Effector CD8-positive, alpha-beta T cell (primary cell): ENCODE data around the gene CRIP2.

Experiments used
- DNase-seq: peaks from one replicate; lab custom pipeline; 2025; lab: John Stamatoyannopoulos, UW

CRIP2 gene

DNA sequence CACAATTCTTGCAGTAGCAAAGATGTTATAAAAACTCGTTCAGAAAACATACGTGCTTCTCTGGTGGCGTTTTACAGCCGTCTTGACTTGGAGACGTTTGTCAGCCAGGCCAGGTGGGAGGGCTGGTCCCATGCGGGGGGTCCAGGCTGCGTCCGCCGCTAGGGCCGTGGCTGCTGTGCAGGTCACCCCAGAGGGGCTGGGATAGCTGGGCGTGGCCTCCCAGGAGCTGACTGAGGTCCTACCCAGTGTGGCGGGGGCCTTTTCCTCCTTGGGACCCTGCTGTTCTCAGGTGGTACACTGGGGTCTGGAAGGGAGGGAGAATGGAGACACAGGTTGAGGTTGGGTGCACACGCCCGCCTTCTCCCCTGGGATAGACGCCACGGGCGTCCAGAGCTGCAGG is 29.8 kb upstream of the CRIP2 start:
- DNase-seq = no peak

- DNase-seq = no peak
These were observed 29.3 kb upstream of the CRIP2 start for GRCh38 chr14:105445290-105445689.

GRCh38 chr14:105445901-105446845 is 28.4 kb upstream of the CRIP2 start:
- DNase-seq = no peak

- no peak for DNase-seq
These were observed 27.6 kb upstream of the CRIP2 start for GRCh38 chr14:105446971-105447370.

DNA sequence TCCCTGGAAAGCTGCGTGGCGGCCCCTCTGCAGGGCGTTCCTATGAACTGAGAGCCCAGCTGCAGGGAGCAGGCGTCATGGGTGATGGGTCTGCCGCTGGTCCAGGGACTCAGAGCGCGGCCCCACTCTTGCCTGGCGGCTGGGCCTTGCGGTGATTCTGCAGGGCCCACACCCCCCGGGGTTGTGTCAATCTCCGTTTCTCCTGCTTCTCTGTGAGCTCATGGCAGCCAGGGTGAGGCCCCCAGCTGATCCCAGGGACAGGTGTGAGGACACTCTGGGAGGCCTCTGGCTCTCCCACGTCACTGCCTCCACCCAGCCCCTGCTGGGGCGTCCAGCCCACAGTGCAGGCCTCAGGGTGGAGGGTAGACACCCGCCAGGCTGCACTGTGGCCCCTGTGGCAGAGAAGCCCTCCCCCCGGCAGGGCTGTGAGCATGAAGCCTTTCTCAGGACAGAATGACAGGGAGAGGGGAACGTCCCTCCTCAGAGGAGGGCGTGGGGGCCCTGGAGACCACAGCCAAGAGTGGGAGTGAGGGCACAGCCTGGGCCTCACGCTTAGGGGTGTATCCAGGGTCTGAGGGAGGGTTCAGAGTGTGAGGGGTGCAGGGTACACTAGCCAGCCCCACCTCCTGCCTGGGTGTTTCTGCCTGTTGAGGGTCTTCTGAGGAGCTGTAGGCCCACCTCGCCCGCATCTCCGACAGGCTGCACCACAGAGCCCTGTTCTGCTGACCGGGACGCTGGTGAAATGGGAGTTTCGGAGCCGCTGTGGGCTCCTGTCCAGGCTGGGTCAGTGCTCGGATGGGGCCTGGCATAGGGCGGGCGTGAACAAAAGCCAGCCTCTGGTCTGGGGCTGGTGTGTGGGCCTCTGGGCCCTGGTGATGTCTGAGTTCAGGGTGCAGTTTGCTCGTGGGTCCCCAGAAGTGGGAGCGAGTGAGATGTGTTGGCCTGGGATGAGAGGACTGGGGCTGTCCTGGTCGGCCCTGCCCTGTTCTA is 26.7 kb upstream of the CRIP2 start:
- no peak for DNase-seq

GRCh38 chr14:105448706-105449111 is 25.9 kb upstream of the CRIP2 start:
- peak; percentile 49 for DNase-seq

DNA sequence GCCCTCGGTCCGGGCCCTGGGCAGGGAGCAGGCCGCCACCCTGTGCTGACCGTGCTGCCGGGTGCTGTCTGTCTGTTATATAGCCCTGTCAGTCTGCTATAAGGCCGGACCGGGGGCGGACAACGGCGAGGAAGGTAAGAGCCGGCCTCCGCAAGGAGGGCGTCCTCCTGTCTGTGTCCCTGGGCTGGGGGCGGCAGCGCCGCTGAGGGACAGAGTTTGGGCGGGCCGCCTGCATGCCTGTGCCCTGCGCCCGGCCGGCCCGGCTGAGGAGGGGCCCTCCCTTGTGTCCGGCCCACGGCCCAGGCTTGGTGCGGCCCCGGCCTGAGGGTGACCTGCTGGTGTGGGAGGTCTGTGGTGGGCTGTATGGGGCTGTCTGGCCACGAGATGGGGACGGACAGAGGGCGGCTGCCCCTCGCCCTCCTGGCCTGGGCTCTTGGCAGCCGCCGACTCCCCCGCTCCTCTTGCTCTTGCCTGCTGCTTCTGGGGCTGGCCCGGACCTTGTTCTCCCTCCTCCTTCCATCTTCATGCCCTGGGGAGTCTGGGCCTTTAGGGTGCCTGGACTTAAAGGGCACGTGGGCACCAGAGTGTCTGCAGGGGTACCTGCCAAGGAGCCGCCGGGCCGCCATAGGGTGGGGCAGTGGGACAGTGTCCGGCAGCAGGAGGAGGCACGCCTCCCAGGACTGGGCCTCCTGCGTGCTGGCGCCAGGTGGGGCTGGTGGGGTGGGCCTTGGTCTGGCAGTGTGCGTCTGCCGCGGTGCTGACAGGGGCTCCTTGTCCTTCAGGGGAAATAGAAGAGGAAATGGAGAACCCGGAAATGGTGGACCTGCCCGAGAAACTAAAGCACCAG is 25.1 kb upstream of the CRIP2 start:
- no peak for DNase-seq

GRCh38 chr14:105450123-105450505 is 24.5 kb upstream of the CRIP2 start:
- no peak for DNase-seq

- DNase-seq = no peak
These were observed 23.5 kb upstream of the CRIP2 start for GRCh38 chr14:105450864-105451720.

- no peak for DNase-seq
These were observed 21.7 kb upstream of the CRIP2 start for GRCh38 chr14:105452963-105453362.

GRCh38 chr14:105453847-105454246 is 20.8 kb upstream of the CRIP2 start:
- DNase-seq = no peak

DNA sequence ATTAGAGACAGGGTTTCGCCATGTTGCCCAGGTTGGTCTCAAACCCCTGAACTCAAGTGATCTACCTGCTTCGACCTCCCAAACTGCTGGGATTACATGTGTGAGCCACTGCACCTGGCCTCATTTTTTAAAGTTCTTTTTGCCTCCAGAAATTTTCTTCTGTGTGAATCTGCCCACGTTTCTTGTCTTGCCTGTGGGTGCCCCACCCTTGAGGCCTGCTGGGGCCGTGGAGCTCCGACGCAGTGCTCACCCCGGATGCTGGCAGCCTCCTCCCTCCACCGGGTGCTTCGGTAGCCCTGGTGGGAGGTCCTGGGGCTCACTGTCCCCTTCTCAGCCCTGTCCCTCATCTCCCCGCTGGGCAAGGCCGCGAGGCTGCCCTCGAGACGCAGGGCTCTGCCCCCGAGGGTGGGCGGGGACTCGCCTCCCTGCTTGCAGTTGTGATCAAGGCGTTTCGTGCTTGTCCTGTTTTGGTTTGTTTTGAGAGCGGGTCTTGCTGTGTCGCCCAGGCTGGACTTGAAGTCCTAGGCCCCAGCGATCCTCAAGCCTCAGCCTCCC is 19.5 kb upstream of the CRIP2 start:
- no peak for DNase-seq

DNA sequence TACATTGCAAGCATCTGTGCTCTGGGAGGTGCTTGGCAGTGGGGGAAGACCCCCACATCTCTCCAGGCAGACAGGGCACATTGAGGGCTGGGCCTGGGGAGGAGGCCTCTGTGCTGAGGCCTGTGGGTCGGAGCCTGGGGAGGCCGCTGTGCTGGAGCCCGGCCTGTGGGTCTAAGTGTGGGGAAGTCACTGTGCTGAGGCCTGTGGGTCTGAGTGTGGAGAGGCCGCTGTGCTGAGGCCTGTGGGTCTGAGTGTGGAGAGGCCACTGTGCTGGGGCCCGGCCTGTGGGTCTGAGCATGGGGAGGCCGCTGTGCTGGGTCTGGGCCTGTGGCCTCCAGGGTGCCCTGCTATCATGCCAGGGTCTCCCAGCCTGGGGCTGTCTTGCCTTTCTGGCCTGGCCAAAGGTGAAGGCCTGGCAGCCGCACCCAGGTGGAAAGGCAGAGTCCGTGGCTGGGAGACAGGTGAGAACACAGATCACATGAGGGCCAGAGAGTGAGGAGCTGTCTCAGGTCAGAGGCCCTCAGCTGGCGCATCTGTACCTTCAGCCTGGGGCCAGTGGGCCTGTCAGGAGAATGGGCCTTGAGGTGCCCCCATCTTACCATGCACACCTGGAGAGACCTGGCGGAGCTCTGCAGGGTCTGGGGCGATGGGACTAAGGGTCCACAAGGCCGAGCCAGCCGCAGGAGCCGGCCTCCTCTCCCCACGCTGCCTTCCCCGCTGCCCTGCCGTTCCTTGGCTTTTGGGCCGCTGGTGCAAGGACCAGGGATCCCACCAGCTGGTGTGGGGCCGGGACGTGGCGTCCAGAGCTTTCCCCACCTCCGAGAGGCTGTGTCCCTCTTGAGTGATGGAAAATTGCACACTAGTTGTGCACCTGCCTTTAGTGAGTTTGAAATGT is 18.6 kb upstream of the CRIP2 start:
- no peak for DNase-seq

GRCh38 chr14:105456736-105457617 is 17.6 kb upstream of the CRIP2 start:
- DNase-seq = no peak

DNA sequence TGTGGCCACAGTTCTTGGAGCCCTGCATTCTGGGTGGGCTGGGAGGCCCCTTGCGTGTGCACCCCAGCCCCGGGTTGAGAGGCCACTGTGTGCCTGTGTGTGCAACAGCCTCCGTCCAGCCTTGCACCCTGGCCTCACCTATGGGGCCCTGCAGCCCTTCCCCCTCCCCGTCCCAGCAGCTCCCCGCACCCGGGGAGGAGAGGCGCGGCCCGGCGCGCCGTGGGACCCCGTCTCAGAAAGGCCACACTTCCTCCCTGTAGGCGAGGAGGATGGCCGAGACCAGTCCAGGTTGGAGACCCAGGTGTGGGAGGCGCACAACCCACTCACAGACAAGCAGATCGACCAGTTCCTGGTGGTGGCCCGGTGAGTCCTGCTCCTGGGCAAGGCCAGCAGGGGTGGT is 16.6 kb upstream of the CRIP2 start:
- no peak for DNase-seq

- no peak for DNase-seq
These were observed 16.1 kb upstream of the CRIP2 start for GRCh38 chr14:105458571-105458970.

DNA sequence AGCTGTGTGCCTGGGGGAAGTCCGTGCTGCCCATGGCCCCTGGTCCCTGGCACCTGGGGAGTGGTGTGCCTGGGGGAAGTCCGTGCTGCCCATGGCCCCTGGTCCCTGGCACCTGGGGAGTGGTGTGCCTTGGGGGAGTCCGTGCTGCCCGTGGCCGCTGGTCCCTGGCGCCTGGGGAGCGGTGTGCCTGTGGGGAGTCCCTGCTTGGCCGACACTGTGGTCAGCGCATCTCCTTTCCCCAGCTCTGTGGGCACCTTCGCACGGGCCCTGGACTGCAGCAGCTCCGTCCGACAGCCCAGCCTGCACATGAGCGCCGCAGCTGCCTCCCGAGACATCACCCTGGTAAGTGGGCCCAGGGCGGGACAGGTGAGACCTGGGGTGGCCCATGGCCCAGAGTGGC is 14.5 kb upstream of the CRIP2 start:
- no peak for DNase-seq

- DNase-seq = no peak
These were observed 14.0 kb upstream of the CRIP2 start for GRCh38 chr14:105460616-105461015.
